NOMO-1 (cell line): ENCODE results near the gene NECTIN2.
"Not testable (repeated sequence)": the region's sequence is repeated elsewhere in the genome, so short reads cannot be mapped to it uniquely, and the experiment has no call there.

Experiments used
- DNase-seq, 2 experiments: peaks; one replicate each; lab custom pipeline; 2025; ENCODE audit not compliant: unreplicated experiment in 2 of 2; lab: John Stamatoyannopoulos, UW

NECTIN2 gene

GRCh38 chr19:44904426-44904994, 58.4 kb downstream of the NECTIN2 start:
- no peak for DNase-seq

GRCh38 chr19:44905437-44906160, 59.5 kb downstream of the NECTIN2 start, which contains the start of gene APOE:
TSS of gene APOE (plus strand) at chr19:44905796. CDS start at chr19:44906625, 829 bp downstream.
- no peak for DNase-seq

- no peak for DNase-seq
Observed at GRCh38 chr19:44907613-44908012, 61.5 kb downstream of the NECTIN2 start.

GRCh38 chr19:44908074-44908835, 62.2 kb downstream of the NECTIN2 start:
- DNase-seq, result no peak

- no peak for DNase-seq
Observed at GRCh38 chr19:44908836-44909261, 62.8 kb downstream of the NECTIN2 start.

- no peak for DNase-seq
Observed at GRCh38 chr19:44909775-44910174, 63.7 kb downstream of the NECTIN2 start.

GRCh38 chr19:44911896-44912295, 65.8 kb downstream of the NECTIN2 start:
- DNase-seq, result not testable (repeated sequence)

- DNase-seq, result no peak
Observed at GRCh38 chr19:44912854-44913253, 66.8 kb downstream of the NECTIN2 start.

GRCh38 chr19:44913512-44914432, 67.7 kb downstream of the NECTIN2 start:
- not testable (repeated sequence) for DNase-seq

- peak; percentile 77 to 88 for DNase-seq
Observed at GRCh38 chr19:44914433-44915206, 68.5 kb downstream of the NECTIN2 start, which contains the start of gene APOC1. TSS of gene APOC1 (plus strand) at chr19:44914608. CDS start at chr19:44914892, 284 bp downstream.

- no peak for DNase-seq
Observed at GRCh38 chr19:44924243-44924725, 78.2 kb downstream of the NECTIN2 start.

- peak; percentile 34 to 57 for DNase-seq
Observed at GRCh38 chr19:44925114-44925891, 79.2 kb downstream of the NECTIN2 start.

GRCh38 chr19:44926245-44927077, 80.4 kb downstream of the NECTIN2 start:
- DNase-seq, result not testable (repeated sequence)

GRCh38 chr19:44927746-44928145, 81.6 kb downstream of the NECTIN2 start:
- no peak for DNase-seq

GRCh38 chr19:44930088-44930487, 84.0 kb downstream of the NECTIN2 start:
- no peak for DNase-seq

GRCh38 chr19:44931541-44931940, 85.4 kb downstream of the NECTIN2 start:
- no peak for DNase-seq
